ENCODE measurements around the gene FGFR3.

FGFR3 gene

GRCh38 chr4:1780435-1780834 is 12.7 kb upstream of the FGFR3 start:
- POLR2A ChIA-PET: no interaction called here
- TF ChIP-seq CTCF (IDR thresholded peaks at IDR 0.05; ENCODE audit: insufficient read depth, low read length, missing control alignments): no peak
- CTCF ChIA-PET: interaction anchor here (0.7 kb wide), 1 partner anchor 10 kb away, joined by 3 read pairs; no protein-coding TSS in a partner anchor
- no peak for DNase-seq (ENCODE audit: low read depth, low spot score)
- no peak overlapping the region for H3K4me3 ChIP-seq (ENCODE audit: low read depth, low read length)

- CTCF ChIA-PET: interaction anchor here (0.9 kb wide), 1 partner anchor 90 kb away, joined by 3 read pairs; no protein-coding TSS in a partner anchor
These were observed 10.1 kb upstream of the FGFR3 start for GRCh38 chr4:1783015-1783414.

DNA sequence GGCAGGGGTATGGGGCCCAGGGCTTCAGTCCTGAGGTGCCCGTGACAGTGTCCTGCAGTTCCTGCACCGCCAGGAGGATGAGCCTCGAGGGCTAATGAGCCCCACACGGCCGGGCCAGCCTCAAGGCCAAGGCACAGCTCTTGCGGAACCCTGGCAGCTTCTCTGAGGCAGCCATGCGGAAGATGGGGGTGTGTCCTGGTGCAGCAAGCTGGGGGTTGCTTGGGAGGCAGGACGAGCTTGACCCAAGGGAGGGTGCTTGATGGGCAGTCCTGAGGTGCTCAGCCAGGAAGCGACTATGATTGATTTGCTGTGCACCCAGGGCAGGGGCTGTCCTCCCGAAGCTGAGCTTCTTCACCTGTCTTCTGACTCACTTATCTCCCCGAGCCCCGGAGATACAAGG is 9.1 kb upstream of the FGFR3 start:
- no peak for TF ChIP-seq CTCF (IDR thresholded peaks at IDR 0.05; ENCODE audit: insufficient read depth, low read length, missing control alignments)
- CTCF ChIA-PET: no interaction called here
- no peak for DNase-seq (ENCODE audit: low read depth, low spot score)
- POLR2A ChIA-PET: no interaction called here
- H3K4me3 ChIP-seq (ENCODE audit: low read depth, low read length): no peak overlapping the region

More at GRCh38 chr4:1783015-1783414, 10.1 kb upstream of the FGFR3 start:
- H3K4me3 ChIP-seq (ENCODE audit: low read depth, low read length): no peak overlapping the region
- no peak for TF ChIP-seq CTCF (IDR thresholded peaks at IDR 0.05; ENCODE audit: insufficient read depth, low read length, missing control alignments)
- POLR2A ChIA-PET: no interaction called here
- no peak for DNase-seq (ENCODE audit: low read depth, low spot score)

DNA sequence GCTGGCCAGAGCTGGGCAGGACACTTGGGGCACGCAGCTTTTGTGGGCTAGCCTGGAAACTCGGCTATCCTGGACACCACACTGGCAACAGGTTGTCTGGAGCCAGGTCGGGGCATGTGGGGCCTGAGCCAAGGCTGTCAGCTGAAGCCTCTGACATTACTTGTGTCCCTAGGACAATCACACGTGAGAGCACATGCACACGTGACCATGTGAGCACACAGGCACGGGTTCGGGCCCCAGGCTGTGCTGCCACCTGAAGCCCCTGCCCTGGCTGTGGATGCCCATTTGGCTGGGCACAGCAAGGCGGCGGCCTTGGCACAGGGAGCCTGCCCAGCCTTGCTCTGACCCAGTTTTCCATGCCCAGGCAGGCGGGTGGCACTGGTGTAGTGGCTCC is 8.7 kb upstream of the FGFR3 start:
- CTCF ChIA-PET: no interaction called here
- POLR2A ChIA-PET: no interaction called here

DNA sequence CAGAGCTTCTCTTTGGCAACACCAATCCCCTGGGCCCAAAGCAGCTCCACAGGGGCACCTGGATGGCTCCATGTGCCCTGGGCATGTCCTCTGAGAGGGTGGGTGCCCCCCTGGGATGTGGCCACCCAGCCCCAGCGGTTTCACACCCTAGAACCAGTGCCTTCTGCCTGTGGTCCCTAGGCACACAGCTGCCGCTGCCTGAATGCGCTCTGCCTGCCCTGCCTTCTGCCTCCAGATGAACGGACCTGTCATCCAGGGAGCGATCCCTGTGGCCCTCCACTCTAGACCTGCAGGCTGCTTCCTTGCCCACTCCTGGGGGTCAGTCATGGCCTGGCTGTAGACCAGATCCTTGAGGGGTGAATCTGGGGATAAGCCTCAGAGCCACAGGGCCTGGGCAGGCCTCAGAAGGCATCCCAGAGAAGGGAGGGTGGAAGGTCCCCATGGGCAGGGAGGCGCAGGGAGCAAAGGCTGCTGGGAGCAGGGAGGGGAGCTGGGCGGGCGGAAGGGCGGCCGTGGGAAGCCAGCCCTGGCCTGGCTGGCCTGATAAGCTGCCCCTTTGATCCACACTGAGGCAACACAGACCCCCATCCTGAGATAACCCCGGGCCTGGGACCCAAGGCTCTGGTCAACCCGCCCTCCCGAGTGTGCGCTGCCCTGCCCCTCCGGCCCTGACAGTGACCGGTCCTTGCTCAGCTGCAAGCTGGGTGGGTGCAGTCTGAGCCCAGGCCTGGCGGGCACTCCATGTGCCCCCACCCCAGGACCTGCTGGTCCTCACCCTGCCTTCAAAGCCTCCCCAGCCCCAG is 8.1 kb upstream of the FGFR3 start:
- ChIA-PET CTCF (interaction anchor here (0.9 kb wide), 1 partner anchor 38 kb away, joined by 3 read pairs; no protein-coding TSS in a partner anchor), POLR2A (no interaction called here)

More for the DNA sequence above, 8.7 kb upstream of the FGFR3 start:
- DNase-seq (ENCODE audit: low read depth, low spot score): no peak
- no peak for TF ChIP-seq CTCF (IDR thresholded peaks at IDR 0.05; ENCODE audit: insufficient read depth, low read length, missing control alignments)
- H3K4me3 ChIP-seq (ENCODE audit: low read depth, low read length): no peak overlapping the region

More for the DNA sequence above, 8.1 kb upstream of the FGFR3 start:
- no peak for TF ChIP-seq CTCF (IDR thresholded peaks at IDR 0.05; ENCODE audit: insufficient read depth, low read length, missing control alignments)
- no peak for DNase-seq (ENCODE audit: low read depth, low spot score)
- no peak overlapping the region for H3K4me3 ChIP-seq (ENCODE audit: low read depth, low read length)

All from AG04449 (cell line).